Measurements from ENCODE around the gene GALM. TPM values are rescaled to one million over a fixed set of nuclear protein-coding genes. Genes with fewer than 3 reads are reported as not detected.

Gene GALM
- total RNA-seq, 2 experiments from 2014 or later: 38.3 to 40.6 TPM

DNA sequence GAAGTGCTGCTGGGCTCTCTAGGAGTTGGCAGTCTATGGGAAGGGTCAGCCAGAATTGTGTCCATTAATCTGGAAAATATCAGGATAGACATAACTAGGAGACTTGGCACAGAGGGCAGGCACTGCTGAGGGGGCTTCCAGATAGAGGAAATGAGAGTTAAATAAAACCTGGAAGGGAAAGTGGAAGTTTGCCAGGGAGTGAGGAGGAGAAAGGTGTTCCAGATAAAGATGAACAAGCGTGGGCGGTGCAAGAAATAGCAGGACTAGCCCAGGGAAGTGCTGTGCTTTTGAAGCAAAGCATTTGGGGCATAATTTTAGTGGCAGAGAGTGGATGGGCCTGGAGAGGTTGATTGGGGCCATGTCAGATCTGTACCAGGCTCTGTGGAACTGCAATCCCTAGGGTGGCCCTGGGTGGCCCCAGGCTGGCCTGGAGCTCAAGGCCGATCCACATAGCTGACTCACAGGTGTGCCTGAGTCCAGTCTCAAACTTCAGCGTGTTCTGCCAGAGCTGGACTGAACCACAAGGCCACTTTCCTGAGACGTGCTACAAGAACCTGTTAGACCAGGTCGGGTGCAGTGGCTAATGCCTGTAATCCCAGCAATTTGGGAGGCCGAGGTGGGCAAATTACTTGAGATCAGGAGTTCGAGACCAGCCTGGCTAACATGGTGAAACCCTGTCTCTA lies 26.9 kb downstream of the GALM start:
- Mint-ChIP-seq H3K27ac (peak overlapping the region; percentile 59), H3K27me3 (no peaks in the 10 kb centered on the region), H3K4me1 (ENCODE audit: low read depth) (peaks cover 49% of the 10 kb centered on the region), H3K9me3 (no peaks in the 10 kb centered on the region), H3K4me3 (no peak overlapping the region), H3K36me3 (ENCODE audit: low read depth) (peaks cover 52% of the 10 kb centered on the region)
- ATAC-seq: no peak
- DNase-seq: no peak
- TF ChIP-seq CTCF (IDR thresholded peaks at IDR 0.05): no peak
- POLR2A ChIA-PET: interaction anchor here (1.3 kb wide), 1 partner anchor 49 kb away, joined by 4 read pairs; no protein-coding TSS in a partner anchor
- intact Hi-C loops (cut with micrococcal nuclease): no loop called here
- CTCF ChIA-PET: interaction anchor here (0.9 to 3.1 kb wide), 4 partner anchors 12 to 159 kb away, joined by 3 to 11 read pairs (median 6); no protein-coding TSS in a partner anchor

DNA sequence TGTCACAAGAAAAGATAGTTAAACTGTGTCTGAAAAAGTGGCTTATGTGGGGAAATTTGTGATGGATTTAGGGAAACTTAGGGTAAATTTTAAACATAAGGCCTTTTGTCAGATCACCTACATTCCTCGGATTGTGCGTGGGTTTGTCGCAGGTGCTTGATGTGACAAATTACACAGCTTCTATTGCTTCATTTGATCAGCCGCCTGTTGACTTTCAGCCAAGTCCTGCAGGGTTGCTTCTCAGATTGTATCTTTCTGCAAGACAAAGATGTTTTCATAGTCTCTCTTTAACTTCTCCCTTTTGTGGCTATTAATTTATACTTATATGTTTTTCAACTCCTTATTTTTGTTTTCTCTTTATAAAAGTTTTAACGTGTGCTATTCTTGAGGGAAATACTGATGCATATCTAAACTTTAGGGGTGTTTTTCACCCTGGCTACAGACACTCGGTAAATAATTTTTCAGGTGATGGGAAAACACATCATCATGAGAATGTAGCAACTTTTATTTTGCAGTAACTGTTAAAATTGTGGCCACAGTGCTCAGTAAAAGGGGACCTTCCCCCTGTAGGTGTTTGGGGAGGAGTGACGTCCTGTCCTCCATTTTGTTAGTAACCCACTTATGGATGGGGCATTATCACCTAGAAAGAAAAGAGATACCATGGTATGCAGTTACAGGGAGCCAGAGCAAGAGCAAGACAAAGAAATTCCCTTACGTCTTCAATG lies 31.4 kb downstream of the GALM start:
- Mint-ChIP-seq H3K4me3 (peak overlapping the region; percentile 29), H3K27ac (peak overlapping the region; percentile 93), H3K36me3 (ENCODE audit: low read depth) (peaks cover 42% of the 10 kb centered on the region), H3K9me3 (no peaks in the 10 kb centered on the region), H3K4me1 (ENCODE audit: low read depth) (peaks cover 56% of the 10 kb centered on the region), H3K27me3 (no peaks in the 10 kb centered on the region)
- ATAC-seq (peak; percentile 70), DNase-seq (peak; percentile 44)
- TF ChIP-seq CTCF (IDR thresholded peaks at IDR 0.05): no peak
- ChIA-PET POLR2A (interaction anchor here (1.0 to 1.4 kb wide), 4 partner anchors 11 to 235 kb away, joined by 3 to 4 read pairs (median 4); partner anchors contain the start of gene SRSF7), CTCF (interaction anchor here (0.6 to 0.9 kb wide), 2 partner anchors 115 to 1301 kb away, joined by 3 read pairs; no protein-coding TSS in a partner anchor)
- intact Hi-C loops (cut with micrococcal nuclease): no loop called here

DNA sequence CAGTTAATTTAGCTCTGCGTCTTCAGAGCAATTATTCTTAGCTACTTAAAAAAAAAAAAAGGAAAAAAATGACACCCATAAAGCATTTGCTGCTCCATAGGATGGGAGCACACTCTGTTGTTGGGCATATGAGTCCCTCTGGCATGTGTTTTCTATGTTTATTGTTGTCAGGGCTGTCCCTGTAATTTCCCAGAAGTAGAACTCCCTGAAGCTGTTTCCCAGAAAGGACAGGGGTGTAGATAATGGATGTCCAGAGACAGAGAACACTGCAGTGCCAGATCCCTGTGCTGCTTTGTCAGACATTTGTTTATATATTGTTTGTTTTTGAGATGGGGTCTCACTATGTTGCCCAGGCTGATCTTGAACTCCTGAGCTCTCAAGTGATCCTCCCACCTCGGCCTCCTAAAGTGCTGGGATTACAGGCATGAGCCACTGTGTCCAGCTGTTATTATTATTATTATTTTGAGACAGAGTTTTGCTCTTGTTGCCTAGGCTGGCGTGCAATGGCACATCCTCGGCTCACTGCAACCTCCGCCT lies 32.6 kb downstream of the GALM start:
- DNase-seq: no peak
- peaks cover 52% of the 10 kb centered on the region for H3K4me1 Mint-ChIP-seq (ENCODE audit: low read depth)
- H3K27me3 Mint-ChIP-seq: no peaks in the 10 kb centered on the region
- ChIA-PET POLR2A (interaction anchor here (0.6 to 1.2 kb wide), 6 partner anchors 11 to 236 kb away, joined by 3 to 7 read pairs (median 3); no protein-coding TSS in a partner anchor), CTCF (interaction anchor here (0.8 to 2.2 kb wide), 5 partner anchors 17 to 117 kb away, joined by 4 to 6 read pairs (median 4); no protein-coding TSS in a partner anchor)
- no peak for TF ChIP-seq CTCF (IDR thresholded peaks at IDR 0.05)
- intact Hi-C loops (cut with micrococcal nuclease): no loop called here
- peak overlapping the region; percentile 42 for H3K27ac Mint-ChIP-seq
- ATAC-seq: no peak
- no peaks in the 10 kb centered on the region for H3K9me3 Mint-ChIP-seq
- peaks cover 35% of the 10 kb centered on the region for H3K36me3 Mint-ChIP-seq (ENCODE audit: low read depth)
- H3K4me3 Mint-ChIP-seq: no peak overlapping the region

DNA sequence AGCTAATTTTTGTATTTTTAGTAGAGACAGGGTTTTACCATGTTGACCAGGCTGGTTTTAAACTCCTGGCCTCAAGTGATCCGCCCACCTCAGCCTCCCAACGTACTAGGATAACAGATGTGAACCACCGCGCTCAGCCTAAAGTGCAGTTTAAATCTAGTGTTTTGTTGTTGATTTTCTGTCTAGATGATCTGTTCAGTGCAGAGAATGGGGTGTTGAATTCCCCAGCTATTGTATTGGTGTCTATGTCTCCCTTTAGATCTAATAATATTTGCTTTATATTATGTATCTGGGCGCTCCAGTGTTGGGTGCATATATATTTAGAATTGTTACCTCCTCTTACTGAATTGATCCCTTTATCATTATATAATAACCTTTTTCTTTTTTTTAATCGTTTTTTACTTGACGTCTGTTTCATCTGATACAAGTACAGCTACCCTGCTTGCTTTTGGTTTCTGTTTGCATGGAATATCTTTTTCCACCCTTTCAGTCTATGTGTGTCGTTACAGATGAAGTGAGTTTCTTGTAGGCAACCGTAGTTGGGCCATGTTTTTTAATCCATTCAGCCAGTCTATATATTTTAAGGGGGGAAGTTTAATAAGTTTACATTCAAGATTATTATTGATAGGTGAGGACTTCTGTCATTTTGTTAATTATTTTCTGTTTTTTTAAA lies 34.3 kb downstream of the GALM start:
- Mint-ChIP-seq H3K27me3 (no peaks in the 10 kb centered on the region), H3K27ac (peak overlapping the region; percentile 84), H3K4me3 (peak overlapping the region; percentile 59), H3K36me3 (ENCODE audit: low read depth) (peaks cover 33% of the 10 kb centered on the region), H3K9me3 (no peaks in the 10 kb centered on the region), H3K4me1 (ENCODE audit: low read depth) (peaks cover 48% of the 10 kb centered on the region)
- no peak for TF ChIP-seq CTCF (IDR thresholded peaks at IDR 0.05)
- ChIA-PET CTCF (interaction anchor here (1.9 to 2.2 kb wide), 2 partner anchors 29 to 95 kb away, joined by 4 to 6 read pairs; no protein-coding TSS in a partner anchor), POLR2A (interaction anchor here (1.4 kb wide), 1 partner anchor 19 kb away, joined by 5 read pairs; no protein-coding TSS in a partner anchor)
- intact Hi-C loops (cut with micrococcal nuclease): no loop called here
- DNase-seq (no peak), ATAC-seq (peak; percentile 58)

Data from activated CD8-positive, alpha-beta T cell treated with anti-CD3 and anti-CD28 coated beads for 36 hours (primary cell).